Left renal pelvis (tissue), 4 donors: ENCODE data around the gene UGT8. TPM values are rescaled to one million over a fixed set of nuclear protein-coding genes. Genes with fewer than 3 reads are reported as not detected.

Source experiments
- DNase-seq, 4 donors: peaks; one replicate each; pipeline ENCODE4 v3.0.0-alpha.2; 2013; ENCODE audit warnings: low read depth in 4 of 4, low spot score in 3 of 4
- polyA plus RNA-seq, 4 donors: library from polyadenylated mRNA; unstranded; fragments of 120-200 nt; gene quantifications; one replicate each; pipeline ENCODE4 v1.2.1, GENCODE V29; 2013; ENCODE audit not compliant: insufficient read length in 4 of 4

Gene UGT8
- polyA plus RNA-seq, 4 donors, result 3.0 to 69.5 (median 55.7) TPM

DNA sequence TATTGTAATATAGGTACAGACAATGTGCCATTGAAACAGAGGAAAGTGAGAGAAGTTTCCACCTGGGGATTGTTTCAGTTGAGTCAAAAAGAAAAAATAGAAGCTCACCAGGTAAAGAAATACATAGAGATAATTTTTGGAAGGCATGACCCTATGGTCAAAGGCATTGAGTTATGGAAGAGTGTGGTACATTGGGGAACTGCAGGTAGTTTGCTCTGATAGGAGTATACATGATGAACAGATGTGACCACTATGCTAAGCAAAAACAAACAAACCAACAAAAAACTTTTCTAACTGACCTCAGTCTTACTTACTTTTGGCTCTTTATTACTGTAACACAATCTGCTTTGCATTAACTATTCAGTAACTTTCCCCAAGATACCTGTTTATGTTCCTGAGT lies 85.9 kb downstream of the UGT8 start:
- no peak for DNase-seq

- DNase-seq, result no peak
Measured at GRCh38 chr4:114688059-114688458, 89.5 kb downstream of the UGT8 start.

GRCh38 chr4:114690571-114690970 lies 92.0 kb downstream of the UGT8 start:
- DNase-seq, result no peak

GRCh38 chr4:114691865-114692264 lies 93.3 kb downstream of the UGT8 start:
- DNase-seq, result no peak

- DNase-seq, result no peak
Measured at GRCh38 chr4:114692958-114693357, 94.4 kb downstream of the UGT8 start.

- DNase-seq, result peak in 1 of 4 donors; percentile 5
Measured at GRCh38 chr4:114694770-114695169, 96.2 kb downstream of the UGT8 start.

DNA sequence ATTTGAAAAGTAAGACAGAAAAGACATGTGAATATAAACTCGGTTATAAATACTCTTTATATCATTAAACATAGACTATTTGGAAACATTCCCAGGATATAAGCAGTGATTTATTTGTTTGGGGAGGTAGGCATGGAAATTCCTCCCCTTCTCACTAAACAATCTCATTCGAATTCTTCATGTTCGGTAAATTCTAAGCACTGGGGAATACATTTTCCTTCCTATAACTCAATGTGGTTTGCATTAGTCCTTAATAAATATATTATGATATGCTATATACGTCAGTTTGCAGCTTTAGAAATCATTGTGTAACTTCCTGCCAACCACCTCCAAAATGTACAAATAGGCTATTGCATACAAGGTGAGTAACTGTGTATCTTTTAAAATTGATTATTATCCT lies 99.6 kb downstream of the UGT8 start:
- DNase-seq, result no peak

GRCh38 chr4:114701491-114701890 lies 102.9 kb downstream of the UGT8 start:
- DNase-seq, result no peak

DNA sequence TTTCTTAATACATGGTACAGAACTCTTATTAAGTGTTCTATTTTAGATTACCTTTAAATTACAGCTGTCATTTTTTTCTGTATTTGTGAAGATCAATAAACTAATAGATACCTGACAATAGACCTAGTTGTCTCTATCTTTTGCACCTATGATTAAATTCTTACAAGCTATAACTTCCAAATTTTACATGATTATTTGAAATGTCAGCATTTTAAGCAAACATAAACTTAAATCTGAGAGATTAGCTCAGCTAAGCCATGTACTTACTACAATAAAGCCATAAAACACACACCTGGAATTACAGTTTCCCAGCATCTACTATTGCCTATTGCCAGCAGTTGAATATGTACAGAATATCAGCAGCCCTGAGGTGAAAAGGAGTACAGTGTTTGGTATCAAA lies 118.8 kb downstream of the UGT8 start:
- no peak for DNase-seq

DNA sequence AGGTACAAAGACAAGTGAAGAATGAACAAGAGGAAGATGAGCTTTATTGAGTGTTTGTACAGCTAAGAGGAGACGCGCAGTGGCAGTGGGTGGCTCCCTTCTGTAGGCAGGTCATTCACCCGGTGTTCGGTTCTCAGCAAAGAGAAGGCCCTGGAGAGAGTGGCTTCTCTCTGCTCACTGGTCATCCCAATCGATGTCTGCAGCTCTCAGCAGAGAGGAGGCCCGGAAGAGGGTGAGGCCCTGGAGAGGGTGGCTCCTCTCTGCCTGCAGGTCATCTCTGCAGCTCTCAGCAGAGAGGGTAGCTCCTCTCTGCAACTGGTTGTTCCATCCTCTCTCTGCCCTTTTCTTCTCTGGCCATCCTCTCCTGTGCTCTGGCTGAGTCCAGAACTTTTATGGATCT lies 126.5 kb downstream of the UGT8 start:
- no peak for DNase-seq

- no peak for DNase-seq
Measured at GRCh38 chr4:114727461-114727860, 128.9 kb downstream of the UGT8 start.
